PFSK-1 (cell line): ENCODE results near the gene FNIP2.

Source experiments
- FOXP2 ChIP-seq: optimal IDR thresholded peaks from 2 replicates; pipeline ENCODE3; 2011; ENCODE audit warnings: borderline replicate concordance, control low read depth, inconsistent platforms; ENCODE audit not compliant: insufficient read depth; ENCODE audit errors: extremely low read length, extremely low read depth
- POLR2AphosphoS5 ChIP-seq: IDR thresholded peaks from 2 replicates; pipeline ENCODE4 v1.6.1; 2012; ENCODE audit warnings: low read depth, mild to moderate bottlenecking, control low read depth, low read length, moderate library complexity
- REST ChIP-seq, 2 experiments: IDR thresholded peaks; 2 replicates each; pipeline versions ENCODE4 v1.6.1 to v1.8.0; 2011 to 2012; ENCODE audit warnings: low read depth in 2 of 2, low read length in 2 of 2, control low read depth in 1 of 2, inconsistent platforms in 1 of 2, mild to moderate bottlenecking in 1 of 2, moderate library complexity in 1 of 2; ENCODE audit not compliant: insufficient read depth in 1 of 2
- SIN3A ChIP-seq: IDR thresholded peaks from 2 replicates; pipeline ENCODE4 v1.6.1; 2012; ENCODE audit warnings: mild to moderate bottlenecking, low read length, moderate library complexity, borderline replicate concordance; ENCODE audit not compliant: insufficient read depth
- TAF1 ChIP-seq: IDR thresholded peaks from 2 replicates; pipeline ENCODE4 v1.6.1; 2012; ENCODE audit warnings: low read length, control low read depth, borderline replicate concordance; ENCODE audit not compliant: insufficient read depth

The FNIP2 gene

GRCh38 chr4:158739600-158739999 is 29.2 kb upstream of the FNIP2 start:
- no peak for TF ChIP-seq FOXP2
- TF ChIP-seq TAF1, result no peak
- TF ChIP-seq REST (IDR thresholded peaks at IDR 0.05; ENCODE audit: insufficient read depth in 1 of 2, low read depth in 2 of 2, low read length in 2 of 2), result no peak
- TF ChIP-seq SIN3A, result no peak
- TF ChIP-seq POLR2AphosphoS5, result no peak

- TF ChIP-seq POLR2AphosphoS5 (no peak), FOXP2 (no peak), SIN3A (no peak), TAF1 (no peak), REST (IDR thresholded peaks at IDR 0.05; ENCODE audit: insufficient read depth in 1 of 2, low read depth in 2 of 2, low read length in 2 of 2) (no peak)
These were observed 27.4 kb upstream of the FNIP2 start for GRCh38 chr4:158741326-158742021.

GRCh38 chr4:158750379-158750778 is 18.4 kb upstream of the FNIP2 start:
- no peak for TF ChIP-seq REST (IDR thresholded peaks at IDR 0.05; ENCODE audit: insufficient read depth in 1 of 2, low read depth in 2 of 2, low read length in 2 of 2)

GRCh38 chr4:158754385-158755180 is 14.2 kb upstream of the FNIP2 start:
- no peak for TF ChIP-seq POLR2AphosphoS5
- TF ChIP-seq REST (IDR thresholded peaks at IDR 0.05; ENCODE audit: insufficient read depth in 1 of 2, low read depth in 2 of 2, low read length in 2 of 2), result no peak
- TF ChIP-seq SIN3A, result no peak
- no peak for TF ChIP-seq TAF1
- TF ChIP-seq FOXP2, result no peak

GRCh38 chr4:158756588-158756987 is 12.2 kb upstream of the FNIP2 start:
- TF ChIP-seq FOXP2 (no peak), REST (IDR thresholded peaks at IDR 0.05; ENCODE audit: insufficient read depth in 1 of 2, low read depth in 2 of 2, low read length in 2 of 2) (no peak), TAF1 (no peak), SIN3A (no peak), POLR2AphosphoS5 (no peak)
